ENCODE results near the gene ADD1. TPM values are rescaled to one million over a fixed set of nuclear protein-coding genes. Genes with fewer than 3 reads are reported as not detected.
"Not testable (repeated sequence)": the region's sequence is repeated elsewhere in the genome, so short reads cannot be mapped to it uniquely, and the experiment has no call there.

The ADD1 gene
- total RNA-seq, 1 donor from 2014 or later = 272 TPM

- not testable (repeated sequence) for DNase-seq (ENCODE audit: low spot score)
Observed at GRCh38 chr4:2918300-2918699, 74.7 kb downstream of the ADD1 start.

GRCh38 chr4:2918714-2919113 lies 75.1 kb downstream of the ADD1 start:
- peak; percentile 30 for DNase-seq (ENCODE audit: low spot score)

- peak; percentile 57 for DNase-seq (ENCODE audit: low spot score)
Observed at GRCh38 chr4:2922453-2923101, 78.9 kb downstream of the ADD1 start.

GRCh38 chr4:2923141-2923551 lies 79.5 kb downstream of the ADD1 start:
- DNase-seq (ENCODE audit: low spot score) = peak; percentile 71

GRCh38 chr4:2923668-2924173 lies 80.1 kb downstream of the ADD1 start:
- DNase-seq (ENCODE audit: low spot score) = peak; percentile 74

- DNase-seq (ENCODE audit: low spot score) = no peak
Observed at GRCh38 chr4:2924286-2924685, 80.6 kb downstream of the ADD1 start.

GRCh38 chr4:2924765-2925301 lies 81.2 kb downstream of the ADD1 start:
- no peak for DNase-seq (ENCODE audit: low spot score)

GRCh38 chr4:2925496-2925895 lies 81.9 kb downstream of the ADD1 start:
- DNase-seq (ENCODE audit: low spot score) = no peak

GRCh38 chr4:2925931-2926860 lies 82.6 kb downstream of the ADD1 start:
- peak; percentile 78 for DNase-seq (ENCODE audit: low spot score)

- DNase-seq (ENCODE audit: low spot score) = no peak
Observed at GRCh38 chr4:2927016-2927695, 83.5 kb downstream of the ADD1 start.

- no peak for DNase-seq (ENCODE audit: low spot score)
Observed at GRCh38 chr4:2927696-2928075, 84.0 kb downstream of the ADD1 start.

GRCh38 chr4:2928242-2929176 lies 84.9 kb downstream of the ADD1 start:
- DNase-seq (ENCODE audit: low spot score) = peak; percentile 74

GRCh38 chr4:2929469-2929868 lies 85.8 kb downstream of the ADD1 start:
- no peak for DNase-seq (ENCODE audit: low spot score)

- no peak for DNase-seq (ENCODE audit: low spot score)
Observed at GRCh38 chr4:2930135-2930757, 86.6 kb downstream of the ADD1 start.

- DNase-seq (ENCODE audit: low spot score) = no peak
Observed at GRCh38 chr4:2930758-2931511, 87.3 kb downstream of the ADD1 start.

- DNase-seq (ENCODE audit: low spot score) = no peak
Observed at GRCh38 chr4:2931512-2932301, 88.1 kb downstream of the ADD1 start.

- DNase-seq (ENCODE audit: low spot score) = no peak
Observed at GRCh38 chr4:2932321-2932950, 88.8 kb downstream of the ADD1 start.
